GM12872 (cell line): Measurements from ENCODE around the gene AOC3.

ENCODE experiments used
- TF ChIP-seq, protein P1 (sequence below): IDR thresholded peaks from 3 replicates; pipeline ENCODE4 v1.5.1; 2011; ENCODE audit warnings: low read depth, mild to moderate bottlenecking, low read length, moderate library complexity; ENCODE audit not compliant: insufficient read depth

AOC3 gene

DNA sequence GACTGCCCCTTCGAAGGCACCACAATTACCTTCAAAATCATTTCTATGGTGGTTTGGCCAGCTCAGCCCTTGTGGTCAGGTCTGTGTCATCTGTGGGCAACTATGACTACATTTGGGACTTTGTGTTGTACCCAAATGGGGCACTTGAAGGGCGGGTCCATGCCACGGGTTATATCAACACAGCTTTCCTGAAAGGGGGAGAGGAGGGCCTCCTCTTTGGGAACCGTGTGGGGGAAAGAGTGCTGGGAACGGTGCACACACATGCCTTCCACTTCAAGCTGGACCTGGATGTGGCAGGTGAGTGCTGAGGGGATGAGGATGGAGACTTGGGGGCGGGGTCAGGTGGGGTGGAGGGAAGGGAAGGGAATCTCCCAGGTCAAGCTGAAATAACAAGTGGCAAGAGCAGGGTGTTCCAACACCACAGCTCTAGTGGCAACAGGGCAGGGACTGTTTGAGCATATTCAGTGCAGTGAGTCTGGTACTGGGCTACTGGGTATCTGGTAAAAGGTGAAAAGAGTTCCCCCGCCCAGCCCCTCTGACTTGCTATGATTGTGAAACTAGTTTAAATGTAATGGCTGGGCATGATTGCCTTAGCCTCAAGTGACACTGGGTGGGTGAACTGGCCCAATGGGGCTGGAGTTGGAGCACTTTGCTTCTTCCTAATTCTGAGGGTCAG, 4.9 kb upstream of the AOC3 start:
- TF ChIP-seq, protein P1, sequence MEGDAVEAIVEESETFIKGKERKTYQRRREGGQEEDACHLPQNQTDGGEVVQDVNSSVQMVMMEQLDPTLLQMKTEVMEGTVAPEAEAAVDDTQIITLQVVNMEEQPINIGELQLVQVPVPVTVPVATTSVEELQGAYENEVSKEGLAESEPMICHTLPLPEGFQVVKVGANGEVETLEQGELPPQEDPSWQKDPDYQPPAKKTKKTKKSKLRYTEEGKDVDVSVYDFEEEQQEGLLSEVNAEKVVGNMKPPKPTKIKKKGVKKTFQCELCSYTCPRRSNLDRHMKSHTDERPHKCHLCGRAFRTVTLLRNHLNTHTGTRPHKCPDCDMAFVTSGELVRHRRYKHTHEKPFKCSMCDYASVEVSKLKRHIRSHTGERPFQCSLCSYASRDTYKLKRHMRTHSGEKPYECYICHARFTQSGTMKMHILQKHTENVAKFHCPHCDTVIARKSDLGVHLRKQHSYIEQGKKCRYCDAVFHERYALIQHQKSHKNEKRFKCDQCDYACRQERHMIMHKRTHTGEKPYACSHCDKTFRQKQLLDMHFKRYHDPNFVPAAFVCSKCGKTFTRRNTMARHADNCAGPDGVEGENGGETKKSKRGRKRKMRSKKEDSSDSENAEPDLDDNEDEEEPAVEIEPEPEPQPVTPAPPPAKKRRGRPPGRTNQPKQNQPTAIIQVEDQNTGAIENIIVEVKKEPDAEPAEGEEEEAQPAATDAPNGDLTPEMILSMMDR: no peak

DNA sequence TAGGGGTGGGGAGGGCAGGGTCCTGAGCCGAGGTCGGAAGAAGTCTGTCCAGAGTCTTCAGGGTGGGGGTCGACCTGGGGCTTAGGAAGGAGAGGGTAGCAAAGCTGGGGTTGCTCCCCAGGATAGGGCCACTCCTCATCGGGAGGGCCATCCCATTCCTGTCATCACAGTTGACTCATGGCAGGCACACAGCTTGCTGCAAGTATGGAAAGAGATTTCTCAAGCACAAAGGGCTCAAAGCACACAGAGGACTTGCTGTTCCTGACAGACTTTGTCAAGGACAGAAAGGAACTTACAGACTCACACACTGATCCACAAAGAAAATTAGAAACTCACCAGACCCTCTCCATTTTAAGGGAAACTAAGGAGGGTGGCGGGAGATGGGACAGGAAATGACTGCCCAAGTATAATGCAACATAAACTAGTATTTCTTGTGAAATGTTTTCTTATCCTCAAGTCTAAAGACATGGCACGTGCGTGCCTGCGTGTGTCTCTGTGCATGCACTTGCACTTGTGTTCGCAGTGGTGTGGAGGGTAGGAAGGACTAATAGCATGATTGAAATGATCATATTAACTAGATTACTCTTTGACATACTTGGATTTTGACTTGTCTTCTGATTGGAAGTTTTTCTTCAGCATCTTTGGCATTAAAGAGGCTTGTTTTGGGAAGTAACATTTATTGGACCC, 4.3 kb upstream of the AOC3 start:
- TF ChIP-seq, protein P1: no peak

GRCh38 chr17:42848093-42848492, 2.9 kb upstream of the AOC3 start:
- TF ChIP-seq, protein P1: no peak

DNA sequence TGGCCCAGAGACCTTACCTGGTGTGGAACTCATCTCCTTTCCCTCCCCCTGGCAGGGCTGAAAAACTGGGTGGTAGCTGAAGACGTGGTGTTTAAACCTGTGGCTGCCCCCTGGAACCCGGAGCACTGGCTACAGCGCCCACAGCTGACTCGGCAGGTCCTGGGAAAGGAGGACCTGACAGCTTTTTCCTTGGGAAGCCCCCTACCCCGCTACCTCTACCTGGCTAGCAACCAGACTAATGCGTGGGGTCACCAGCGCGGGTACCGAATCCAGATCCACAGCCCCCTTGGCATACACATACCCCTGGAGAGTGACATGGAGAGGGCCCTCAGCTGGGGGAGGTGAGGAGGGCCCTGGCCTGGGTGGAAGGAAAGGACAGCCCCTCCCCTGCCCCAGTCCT, 2.0 kb upstream of the AOC3 start:
- TF ChIP-seq, protein P1: no peak

DNA sequence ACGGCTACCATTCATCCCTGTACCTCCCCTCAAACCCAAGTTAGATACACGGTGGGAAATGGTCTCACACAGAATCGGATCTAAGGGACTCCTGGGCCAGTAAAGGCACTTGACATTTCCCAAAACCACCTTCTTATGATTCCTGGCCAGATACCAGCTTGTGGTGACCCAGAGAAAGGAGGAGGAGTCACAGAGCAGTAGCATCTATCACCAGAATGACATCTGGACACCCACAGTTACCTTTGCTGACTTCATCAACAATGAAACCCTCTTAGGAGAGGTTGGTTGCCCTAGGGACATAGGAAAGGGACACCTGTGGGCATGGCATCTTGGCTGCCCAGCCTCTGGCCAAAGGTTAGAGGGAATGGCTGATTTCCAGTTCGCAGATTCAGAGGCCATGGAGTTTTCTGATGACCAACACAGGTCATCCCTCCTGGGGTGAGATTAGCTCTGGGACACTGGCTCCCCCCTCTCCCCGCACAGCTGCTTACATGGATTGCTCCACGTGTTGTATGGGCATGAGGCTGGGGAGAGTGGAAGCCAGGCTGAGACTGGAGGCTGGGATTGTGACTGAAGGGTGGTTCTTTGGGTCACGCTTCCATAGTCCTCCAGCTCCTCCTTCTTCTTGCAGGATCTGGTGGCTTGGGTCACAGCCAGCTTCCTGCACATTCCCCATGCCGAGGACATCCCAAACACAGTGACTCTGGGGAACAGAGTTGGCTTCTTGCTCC, 1.4 kb upstream of the AOC3 start:
- TF ChIP-seq, protein P1: no peak

GRCh38 chr17:42852351-42852750, 1.4 kb downstream of the AOC3 start:
- TF ChIP-seq, protein P1: no peak

GRCh38 chr17:42853004-42853403, 2.0 kb downstream of the AOC3 start:
- TF ChIP-seq, protein P1: no peak
